GM21717 (cell line): ENCODE results near the gene TMEM14A.
"Not testable (repeated sequence)": the region's sequence is repeated elsewhere in the genome, so short reads cannot be mapped to it uniquely, and the experiment has no call there.

ENCODE experiments used
- ATAC-seq: cut with Tn5 transposase; IDR thresholded peaks from one replicate; pipeline ENCODE4 v1.9.1; 2021; ENCODE audit warnings: mild to moderate bottlenecking, moderate library complexity; ENCODE audit not compliant: unreplicated experiment

TMEM14A gene

GRCh38 chr6:52655941-52656340 lies 15.0 kb upstream of the TMEM14A start:
- not testable (repeated sequence) for ATAC-seq

DNA sequence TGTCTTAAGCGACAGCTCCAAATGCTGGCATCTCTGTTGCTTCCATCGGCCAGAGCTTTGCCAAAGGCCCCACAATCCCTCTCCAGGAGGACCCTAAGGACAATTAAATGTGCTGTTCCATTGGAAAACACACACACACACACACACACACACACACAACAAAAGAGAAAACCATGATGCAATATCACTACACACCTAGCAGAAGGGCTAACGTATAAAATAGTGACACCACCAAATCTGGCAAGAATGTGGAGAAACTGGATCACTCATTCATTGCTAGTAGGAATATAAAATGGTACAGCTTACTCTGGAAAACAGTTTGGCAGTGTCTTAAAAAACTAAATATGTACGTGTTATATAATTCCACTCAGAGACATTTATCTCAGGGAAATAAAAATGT lies 13.0 kb upstream of the TMEM14A start:
- no peak for ATAC-seq

DNA sequence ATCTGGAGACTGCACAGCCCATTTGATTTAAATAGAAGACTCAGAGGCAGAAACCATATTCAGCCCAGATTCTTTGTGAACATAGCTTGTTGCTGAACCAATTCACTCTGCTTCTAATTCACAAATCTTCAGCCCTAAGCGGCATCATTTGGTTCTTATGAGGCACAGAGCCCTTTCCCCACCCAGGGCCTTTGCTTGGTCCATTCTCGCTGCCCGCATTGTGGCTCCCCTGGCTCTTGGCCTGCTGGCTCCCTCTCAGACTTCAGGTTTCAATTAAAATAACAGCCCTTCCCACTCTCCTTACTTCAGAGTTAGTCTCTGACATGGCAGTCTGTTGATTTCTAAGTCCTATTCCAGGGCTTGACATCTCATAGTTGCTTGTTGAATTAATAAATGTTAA lies 9.4 kb upstream of the TMEM14A start:
- no peak for ATAC-seq

GRCh38 chr6:52662031-52662430 lies 8.9 kb upstream of the TMEM14A start:
- ATAC-seq = no peak

DNA sequence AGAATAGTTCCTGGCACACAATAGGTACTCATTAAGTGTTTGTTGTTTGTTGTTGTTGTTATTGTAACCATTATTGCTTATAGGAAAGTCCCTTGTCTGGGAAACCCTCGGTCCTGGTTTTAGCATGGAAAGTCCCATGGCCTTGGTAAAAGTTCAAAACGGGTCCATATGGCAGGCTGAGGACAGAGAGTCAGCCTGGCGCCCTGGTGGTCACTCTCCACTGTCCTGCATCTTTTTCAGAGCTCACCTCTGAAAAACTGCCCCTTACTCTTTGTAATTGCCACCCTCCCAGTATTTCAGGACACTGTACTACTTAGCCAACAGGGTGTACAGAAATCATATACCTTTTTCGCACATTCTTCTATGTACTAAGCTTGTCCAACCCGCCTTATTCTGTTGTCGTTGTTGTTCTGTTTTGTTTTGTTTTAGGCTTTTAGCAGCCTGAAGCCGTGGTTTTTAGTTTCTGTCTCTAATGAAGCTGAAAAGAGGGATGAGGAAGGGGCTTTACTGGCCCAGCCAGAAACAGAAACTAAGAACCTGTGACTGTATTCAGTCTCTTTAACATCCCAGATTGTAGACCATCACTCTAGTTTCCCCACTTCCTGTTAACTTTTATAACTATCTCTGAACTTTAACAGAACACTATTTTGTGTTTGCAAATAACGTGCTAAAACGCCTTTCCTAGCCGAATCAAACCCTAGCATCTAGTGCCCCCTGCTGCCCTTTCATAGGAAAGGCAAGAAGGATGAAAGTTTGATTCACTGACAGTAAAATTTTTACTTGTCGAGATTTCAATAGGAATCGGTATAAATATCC lies 7.6 kb upstream of the TMEM14A start:
- peak; percentile 35 for ATAC-seq

DNA sequence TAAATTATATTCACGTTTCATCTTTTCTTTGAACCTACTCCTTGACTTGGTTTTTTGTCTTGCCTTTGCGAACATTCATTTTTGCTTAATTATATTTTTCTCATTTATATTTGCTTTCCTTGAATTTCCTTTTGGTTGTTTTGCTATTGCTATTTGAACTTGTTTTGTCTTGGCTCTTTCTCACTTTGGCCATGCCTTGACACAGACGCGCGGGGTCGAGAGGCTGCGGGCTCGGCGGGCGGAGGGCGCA lies 7.1 kb upstream of the TMEM14A start:
- ATAC-seq = no peak

- peak; percentile 88 for ATAC-seq
Observed at GRCh38 chr6:52664186-52664990, 6.5 kb upstream of the TMEM14A start.

DNA sequence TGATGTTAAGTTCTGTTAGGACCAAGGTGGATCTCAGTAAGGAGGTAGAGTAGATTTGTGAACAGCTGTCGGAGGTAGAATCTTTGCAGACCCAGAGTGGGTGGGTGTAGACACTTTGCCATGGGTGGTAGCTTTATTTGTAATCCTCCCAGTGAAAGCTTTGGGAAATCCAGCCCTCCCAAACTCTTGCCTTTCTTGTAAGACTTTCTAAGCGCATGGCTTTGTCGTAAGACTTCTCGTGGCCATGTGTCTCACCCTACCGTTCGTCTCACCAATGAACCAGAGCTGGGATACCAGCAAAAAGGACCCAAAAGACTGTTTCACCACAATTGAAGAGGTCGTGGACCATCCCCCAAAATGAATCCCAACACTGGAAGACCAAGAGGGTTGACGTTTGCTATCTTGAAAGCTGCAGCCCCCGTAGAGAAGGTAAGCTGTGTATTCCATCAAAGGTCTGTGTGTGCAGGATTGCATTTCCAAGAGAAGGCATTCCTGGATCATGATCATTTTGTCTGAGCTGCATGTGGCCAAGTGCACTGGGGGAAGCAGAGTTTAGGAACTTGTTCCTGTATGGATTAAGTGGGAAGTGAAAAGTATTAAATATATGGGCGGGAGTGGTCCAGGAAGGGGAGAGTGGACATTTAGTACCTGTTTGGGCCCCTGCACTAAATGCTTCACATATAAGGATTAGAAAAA lies 5.8 kb upstream of the TMEM14A start:
- ATAC-seq = no peak

DNA sequence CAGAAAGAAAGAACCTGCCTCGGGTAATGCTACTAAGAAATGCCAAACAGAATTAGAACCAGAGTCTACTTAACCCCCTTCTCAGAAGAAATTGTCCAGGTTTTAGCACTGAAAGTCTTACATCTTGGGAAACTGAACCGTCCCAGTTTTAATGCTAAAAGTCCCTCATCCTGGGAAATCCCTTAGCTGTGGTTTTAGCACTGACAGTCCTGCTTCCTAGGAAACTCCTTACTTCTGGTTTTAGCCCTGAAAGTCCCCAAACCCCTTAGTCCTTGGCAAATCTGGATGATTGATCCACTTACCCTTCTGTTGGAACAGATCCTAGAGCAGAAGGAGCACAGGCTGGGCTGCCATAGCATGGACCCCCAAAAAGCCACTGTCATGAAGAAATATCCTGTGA lies 4.8 kb upstream of the TMEM14A start:
- ATAC-seq = no peak

GRCh38 chr6:52666523-52666922 lies 4.4 kb upstream of the TMEM14A start:
- ATAC-seq = no peak

DNA sequence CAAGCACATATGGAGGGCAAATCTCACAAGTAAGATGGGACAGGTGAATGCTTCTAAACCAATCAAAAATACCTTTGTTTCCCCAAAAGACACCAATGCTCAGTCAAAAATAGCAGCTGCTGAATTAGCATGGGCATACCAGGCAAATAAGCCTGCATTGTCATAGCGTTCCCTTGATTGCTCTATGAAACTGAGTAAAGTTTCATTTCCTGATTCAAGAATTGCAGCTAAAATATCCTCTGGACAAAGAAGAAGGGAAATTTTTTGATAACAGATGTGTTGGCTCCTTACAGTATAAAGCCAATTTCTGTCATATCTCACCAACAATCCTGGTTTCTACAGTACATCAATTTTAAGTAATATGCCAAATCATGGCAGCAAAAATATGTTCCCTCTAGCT lies 3.3 kb upstream of the TMEM14A start:
- ATAC-seq = no peak

DNA sequence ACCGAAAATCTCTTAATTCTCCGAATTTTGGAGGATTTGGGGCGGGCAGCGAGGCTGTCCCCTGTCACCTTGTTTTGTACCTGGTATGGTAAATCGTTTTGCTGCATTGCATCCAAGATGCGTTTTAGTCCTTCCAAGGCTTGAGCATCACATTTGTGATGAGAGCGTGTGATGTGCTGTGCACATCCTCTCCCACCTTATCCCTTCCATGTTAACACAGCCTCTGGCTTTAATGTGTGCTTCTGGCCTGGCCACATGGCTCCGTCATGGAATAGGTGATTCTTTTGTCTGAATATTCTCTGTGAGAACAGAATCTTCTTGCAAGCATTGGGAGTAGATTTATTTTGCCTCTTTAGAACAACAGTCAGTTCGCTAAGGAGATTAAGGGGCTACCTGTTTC lies 763 bp downstream of the TMEM14A start:
- no peak for ATAC-seq

DNA sequence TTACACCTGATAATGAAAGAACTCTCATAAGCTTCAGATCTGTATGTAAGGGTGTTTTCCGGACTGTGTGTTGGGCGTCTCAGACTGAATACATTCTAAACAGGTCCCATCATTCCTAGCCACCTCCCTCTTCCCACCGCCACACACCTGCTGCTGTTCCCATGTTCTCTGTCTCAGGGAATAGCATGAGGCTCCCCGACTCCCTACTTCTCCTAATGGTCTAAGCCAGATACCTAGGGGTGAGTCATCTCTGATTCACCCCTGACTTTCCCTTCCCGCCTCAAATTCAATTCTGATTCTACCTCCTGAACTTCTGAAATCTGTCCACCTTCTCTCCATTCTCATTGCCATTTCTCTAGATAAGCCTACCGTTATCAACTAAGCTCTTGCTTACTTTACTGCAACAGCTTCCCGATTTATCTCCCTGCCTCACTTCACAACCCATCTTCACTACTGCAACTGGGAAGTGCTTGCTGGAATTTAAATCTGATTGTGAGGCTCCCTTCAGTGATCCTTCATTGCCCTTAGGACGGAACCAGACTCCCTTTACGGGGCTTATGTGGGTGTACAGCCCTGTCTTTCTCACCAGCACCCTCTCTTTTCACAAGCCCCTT lies 1.6 kb downstream of the TMEM14A start:
- ATAC-seq = no peak

- no peak for ATAC-seq
Observed at GRCh38 chr6:52674666-52675065, 3.8 kb downstream of the TMEM14A start.

- no peak for ATAC-seq
Observed at GRCh38 chr6:52675372-52675771, 4.5 kb downstream of the TMEM14A start.

- ATAC-seq = not testable (repeated sequence)
Observed at GRCh38 chr6:52676631-52677030, 5.7 kb downstream of the TMEM14A start.

- no peak for ATAC-seq
Observed at GRCh38 chr6:52681416-52681815, 10.5 kb downstream of the TMEM14A start.

GRCh38 chr6:52686878-52687699 lies 16.2 kb downstream of the TMEM14A start:
- no peak for ATAC-seq

- no peak for ATAC-seq
Observed at GRCh38 chr6:52689857-52690256, 18.9 kb downstream of the TMEM14A start.

DNA sequence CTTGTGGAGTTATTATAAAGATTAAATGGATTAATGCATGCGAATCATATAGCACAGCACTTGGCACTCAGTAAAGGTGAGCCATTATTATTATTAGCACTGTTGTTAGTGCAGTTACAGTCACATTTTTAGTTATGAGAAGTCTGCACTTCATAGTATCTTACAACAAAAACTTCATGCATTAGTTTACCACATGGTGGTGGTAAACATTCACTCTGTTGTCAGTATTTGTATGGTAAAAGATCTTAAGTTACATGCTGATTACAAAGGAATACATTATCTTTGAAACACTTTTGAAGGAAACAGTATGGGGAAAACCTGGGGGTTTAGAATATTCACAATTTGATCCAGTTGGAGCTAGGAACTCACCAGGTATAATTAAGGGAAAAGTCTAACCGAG lies 20.8 kb downstream of the TMEM14A start:
- ATAC-seq = no peak

DNA sequence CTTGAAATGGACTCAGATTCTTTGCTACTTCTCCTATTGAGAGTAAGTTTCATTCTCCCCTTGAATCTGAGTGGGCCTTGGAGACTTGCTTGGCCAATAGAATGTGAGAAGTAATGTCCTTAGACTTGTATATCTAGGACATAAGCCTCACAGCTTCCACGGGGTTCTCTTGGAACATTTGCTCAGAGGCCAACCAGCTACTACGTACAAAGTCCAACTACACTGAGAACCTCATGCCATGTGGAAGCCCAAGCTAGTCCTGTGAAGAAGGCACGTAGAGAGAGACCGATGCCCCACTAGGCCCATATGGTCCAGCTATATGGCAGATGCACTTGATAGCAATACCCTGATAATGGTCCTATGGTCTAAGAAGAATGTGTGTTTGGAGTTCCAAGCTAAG lies 22.9 kb downstream of the TMEM14A start:
- ATAC-seq = no peak
